Measurements from ENCODE around the gene GSC2. TPM values are rescaled to one million over a fixed set of nuclear protein-coding genes. Genes with fewer than 3 reads are reported as not detected.

GSC2 gene
- not detected for total RNA-seq

GRCh38 chr22:19149991-19150390, at the start of gene GSC2:
GSC2 (minus strand) TSS chr22:19150292; CDS start chr22:19150283, 9 bp downstream.
- peak in 1 of 2 donors; percentile 44 for ATAC-seq
- no peaks in the 10 kb centered on the region for H3K36me3 Mint-ChIP-seq (ENCODE audit: insufficient read depth)
- peaks cover 48% of the 10 kb centered on the region for H3K27me3 Mint-ChIP-seq (ENCODE audit: low read depth)
- no peaks in the 10 kb centered on the region for H3K9me3 Mint-ChIP-seq
- no peak for DNase-seq
- peaks cover 7% of the 10 kb centered on the region for H3K4me1 Mint-ChIP-seq (ENCODE audit: low read depth)
- peak within 1 kb of the TSS; percentile 71 for H3K4me3 Mint-ChIP-seq

- no peak for DNase-seq
- Mint-ChIP-seq H3K4me1 (ENCODE audit: low read depth) (peaks cover 13% of the 10 kb centered on the region), H3K9me3 (no peaks in the 10 kb centered on the region), H3K27me3 (ENCODE audit: low read depth) (no peaks in the 10 kb centered on the region), H3K4me3 (no peak overlapping the region), H3K36me3 (ENCODE audit: insufficient read depth) (no peaks in the 10 kb centered on the region)
- no peak for ATAC-seq
Observed at GRCh38 chr22:19199479-19199878, 49.4 kb upstream of the GSC2 start.

GRCh38 chr22:19197997-19198865, 48.1 kb upstream of the GSC2 start:
- Mint-ChIP-seq H3K4me3 (no peak overlapping the region), H3K4me1 (ENCODE audit: low read depth) (peaks cover 13% of the 10 kb centered on the region), H3K9me3 (no peaks in the 10 kb centered on the region), H3K36me3 (ENCODE audit: insufficient read depth) (no peaks in the 10 kb centered on the region), H3K27me3 (ENCODE audit: low read depth) (no peaks in the 10 kb centered on the region)
- DNase-seq = no peak
- no peak for ATAC-seq

GRCh38 chr22:19196841-19197612, 46.9 kb upstream of the GSC2 start:
- Mint-ChIP-seq H3K4me3 (no peak overlapping the region), H3K27me3 (ENCODE audit: low read depth) (no peaks in the 10 kb centered on the region), H3K9me3 (no peaks in the 10 kb centered on the region), H3K4me1 (ENCODE audit: low read depth) (peaks cover 13% of the 10 kb centered on the region), H3K36me3 (ENCODE audit: insufficient read depth) (no peaks in the 10 kb centered on the region)
- no peak for DNase-seq
- no peak for ATAC-seq

GRCh38 chr22:19195796-19196731, 46.0 kb upstream of the GSC2 start:
- H3K4me1 Mint-ChIP-seq (ENCODE audit: low read depth) = peaks cover 13% of the 10 kb centered on the region
- ATAC-seq = no peak
- no peaks in the 10 kb centered on the region for H3K9me3 Mint-ChIP-seq
- H3K4me3 Mint-ChIP-seq = no peak overlapping the region
- H3K36me3 Mint-ChIP-seq (ENCODE audit: insufficient read depth) = no peaks in the 10 kb centered on the region
- no peak for DNase-seq
- H3K27me3 Mint-ChIP-seq (ENCODE audit: low read depth) = no peaks in the 10 kb centered on the region

GRCh38 chr22:19194766-19195536, 44.9 kb upstream of the GSC2 start:
- Mint-ChIP-seq H3K27me3 (ENCODE audit: low read depth) (no peaks in the 10 kb centered on the region), H3K9me3 (no peaks in the 10 kb centered on the region), H3K4me3 (no peak overlapping the region), H3K4me1 (ENCODE audit: low read depth) (peaks cover 13% of the 10 kb centered on the region), H3K36me3 (ENCODE audit: insufficient read depth) (no peaks in the 10 kb centered on the region)
- no peak for ATAC-seq
- no peak for DNase-seq

- Mint-ChIP-seq H3K4me3 (no peak overlapping the region), H3K27me3 (ENCODE audit: low read depth) (no peaks in the 10 kb centered on the region), H3K36me3 (ENCODE audit: insufficient read depth) (no peaks in the 10 kb centered on the region), H3K9me3 (no peaks in the 10 kb centered on the region), H3K4me1 (ENCODE audit: low read depth) (peaks cover 13% of the 10 kb centered on the region)
- ATAC-seq = no peak
- no peak for DNase-seq
Observed at GRCh38 chr22:19193879-19194278, 43.8 kb upstream of the GSC2 start.

- H3K9me3 Mint-ChIP-seq = no peaks in the 10 kb centered on the region
- no peak overlapping the region for H3K4me3 Mint-ChIP-seq
- DNase-seq (no peak), ATAC-seq (no peak)
- no peaks in the 10 kb centered on the region for H3K36me3 Mint-ChIP-seq (ENCODE audit: insufficient read depth)
- H3K27me3 Mint-ChIP-seq (ENCODE audit: low read depth) = no peaks in the 10 kb centered on the region
- H3K4me1 Mint-ChIP-seq (ENCODE audit: low read depth) = no peaks in the 10 kb centered on the region
Observed at GRCh38 chr22:19187716-19188563, 37.8 kb upstream of the GSC2 start.

GRCh38 chr22:19184276-19184997, 34.3 kb upstream of the GSC2 start:
- H3K4me1 Mint-ChIP-seq (ENCODE audit: low read depth) = peaks cover 18% of the 10 kb centered on the region
- no peaks in the 10 kb centered on the region for H3K27me3 Mint-ChIP-seq (ENCODE audit: low read depth)
- no peaks in the 10 kb centered on the region for H3K36me3 Mint-ChIP-seq (ENCODE audit: insufficient read depth)
- no peak for ATAC-seq
- no peak for DNase-seq
- H3K4me3 Mint-ChIP-seq = no peak overlapping the region
- H3K9me3 Mint-ChIP-seq = no peaks in the 10 kb centered on the region

- Mint-ChIP-seq H3K27me3 (ENCODE audit: low read depth) (no peaks in the 10 kb centered on the region), H3K9me3 (no peaks in the 10 kb centered on the region), H3K4me1 (ENCODE audit: low read depth) (peaks cover 21% of the 10 kb centered on the region), H3K4me3 (no peak overlapping the region), H3K36me3 (ENCODE audit: insufficient read depth) (no peaks in the 10 kb centered on the region)
- DNase-seq (no peak), ATAC-seq (no peak)
Observed at GRCh38 chr22:19183216-19183615, 33.1 kb upstream of the GSC2 start.

GRCh38 chr22:19182472-19183157, 32.5 kb upstream of the GSC2 start:
- H3K27me3 Mint-ChIP-seq (ENCODE audit: low read depth) = no peaks in the 10 kb centered on the region
- ATAC-seq (no peak), DNase-seq (no peak)
- H3K4me3 Mint-ChIP-seq = no peak overlapping the region
- peaks cover 21% of the 10 kb centered on the region for H3K4me1 Mint-ChIP-seq (ENCODE audit: low read depth)
- no peaks in the 10 kb centered on the region for H3K9me3 Mint-ChIP-seq
- no peaks in the 10 kb centered on the region for H3K36me3 Mint-ChIP-seq (ENCODE audit: insufficient read depth)
